PC-9 (cell line): ENCODE measurements around the gene C22orf39. TPM values are rescaled to one million over a fixed set of nuclear protein-coding genes. Genes with fewer than 3 reads are reported as not detected.
"Not testable (repeated sequence)": the region's sequence is repeated elsewhere in the genome, so short reads cannot be mapped to it uniquely, and the experiment has no call there.

ENCODE experiments used
- BruUV-seq: library from RNA; stranded (reverse); fragments of 400-500 nt; replicated peaks from 2 replicates; lab custom pipeline; 2021; lab: Mats Ljungman, UMichigan
- CTCF ChIA-PET: fragments of 300-600 bp; sonication (Branson Sonifier 250); formaldehyde crosslinking; loops from one replicate; lab custom pipeline; 2022; ENCODE audit warnings: antibody characterized with exemption; lab: Charles Lee
- POLR2A ChIA-PET: fragments of 300-600 bp; sonication (Branson Sonifier 250); formaldehyde crosslinking; loops from one replicate; lab custom pipeline; 2022; ENCODE audit warnings: antibody characterized with exemption; ENCODE audit not compliant: unreplicated experiment; lab: Charles Lee
- DNase-seq, 2 experiments: peaks; one replicate each; pipeline versions ENCODE4 v3.0.0 to v3.0.0-alpha.2; 2015 to 2022; ENCODE audit warnings: mixed read lengths in 1 of 2
- H2AFZ ChIP-seq: fragments of 200-600 bp; sonication (generic); 2 replicates; pipeline ENCODE4 v1.8.1; 2017; ENCODE audit warnings: antibody characterized with exemption
- H3F3A ChIP-seq: fragments of 200-600 bp; sonication (generic); 2 replicates; pipeline ENCODE4 v1.8.1; 2017; ENCODE audit warnings: antibody characterized with exemption, mild to moderate bottlenecking, low read depth; ENCODE audit not compliant: insufficient read depth
- H3K27ac ChIP-seq: fragments of 200-600 bp; sonication (generic); 2 replicates; pipeline ENCODE4 v1.6.1; 2016; ENCODE audit warnings: mixed run types
- H3K27me3 ChIP-seq: fragments of 200-600 bp; sonication (generic); 2 replicates; pipeline ENCODE4 v1.6.1; 2016; ENCODE audit warnings: low read depth, mixed run types; ENCODE audit not compliant: insufficient read depth
- H3K36me3 ChIP-seq: fragments of 200-600 bp; sonication (generic); 2 replicates; pipeline ENCODE4 v1.6.1; 2016; ENCODE audit warnings: low read depth, mixed run types
- H3K4me1 ChIP-seq: fragments of 200-600 bp; sonication (generic); replicated peaks from 2 replicates; pipeline ENCODE4 v1.6.1; 2016; ENCODE audit warnings: mixed run types; ENCODE audit not compliant: insufficient read depth
- H3K4me2 ChIP-seq: fragments of 200-600 bp; sonication (generic); 2 replicates; pipeline ENCODE4 v1.6.1; 2017; ENCODE audit warnings: mixed run types
- H3K4me3 ChIP-seq: fragments of 200-600 bp; sonication (generic); 2 replicates; pipeline ENCODE4 v1.6.1; 2016; ENCODE audit warnings: mixed run types
- H3K79me2 ChIP-seq: fragments of 200-600 bp; sonication (generic); 2 replicates; pipeline ENCODE4 v1.6.1; 2017; ENCODE audit warnings: low read depth, mixed run types
- H3K9me2 ChIP-seq: fragments of 200-600 bp; sonication (generic); 2 replicates; pipeline ENCODE4 v1.8.1; 2017; ENCODE audit warnings: mild to moderate bottlenecking; ENCODE audit not compliant: insufficient read depth
- H3K9me3 ChIP-seq: fragments of 200-600 bp; sonication (generic); 2 replicates; pipeline ENCODE4 v1.8.1; 2016; ENCODE audit warnings: low read depth; ENCODE audit not compliant: insufficient read depth
- H4K20me1 ChIP-seq: fragments of 200-600 bp; sonication (generic); 2 replicates; pipeline ENCODE4 v1.8.1; 2017; ENCODE audit not compliant: insufficient read depth
- EZH2 ChIP-seq: fragments of 200-600 bp; sonication (generic); IDR thresholded peaks from 2 replicates; pipeline ENCODE4 v1.8.0; 2017; ENCODE audit warnings: antibody characterized with exemption, low read depth
- intact Hi-C: fragments of 100-400 bp; cut with micrococcal nuclease; formaldehyde crosslinking; loops from one replicate; pipeline ENCODE4 v1.10.0; 2022; ENCODE audit not compliant: unreplicated experiment
- total RNA-seq: library from RNA; stranded (reverse); gene quantifications from 2 replicates; pipeline ENCODE4 v1.2.3, GENCODE V29; 2021
- TF ChIP-seq, protein P1 (sequence below): fragments of 200-600 bp; sonication (generic); conservative IDR thresholded peaks from 2 replicates; pipeline ENCODE4 v1.6.1; 2017; ENCODE audit warnings: mixed run types, antibody characterized with exemption, mild to moderate bottlenecking, moderate library complexity

The C22orf39 gene
- total RNA-seq, 1 experiment from 2014 or later: 12.3 TPM

DNA sequence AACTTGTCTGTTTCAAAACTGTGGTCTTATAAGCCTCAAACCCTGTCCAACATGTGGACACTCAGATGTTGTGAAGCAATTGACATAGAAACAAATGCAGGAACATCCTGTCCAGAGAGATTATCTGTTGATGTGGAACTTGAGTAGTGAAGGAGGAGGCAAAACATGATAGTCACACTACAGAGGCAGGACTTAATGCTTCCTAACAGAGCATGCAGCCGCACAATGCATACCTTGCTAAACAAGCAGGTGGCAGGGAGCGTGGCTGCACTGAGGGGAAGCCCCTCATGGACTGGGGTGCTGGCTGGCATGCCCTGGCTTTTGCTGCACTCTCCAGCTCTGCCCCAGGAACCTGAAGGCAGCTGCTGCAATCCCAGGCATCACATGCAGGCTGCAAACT is 5.3 kb downstream of the C22orf39 start:
- ChIA-PET POLR2A (interaction anchor here (0.5 kb wide), 1 partner anchor 9 kb away, joined by 3 read pairs; no protein-coding TSS in a partner anchor), CTCF (no interaction called here)
- Histone ChIP-seq H3F3A (no peaks in the 10 kb centered on the region), H3K27me3 (no peaks in the 10 kb centered on the region), H3K4me2 (no peak overlapping the region), H3K27ac (no peak overlapping the region), H4K20me1 (no peaks in the 10 kb centered on the region), H3K4me1 (peaks cover 5% of the 10 kb centered on the region), H3K79me2 (peaks cover 20% of the 10 kb centered on the region), H2AFZ (no peak overlapping the region), H3K9me2 (no peaks in the 10 kb centered on the region), H3K9me3 (no peaks in the 10 kb centered on the region), H3K36me3 (no peaks in the 10 kb centered on the region), H3K4me3 (no peak overlapping the region)
- DNase-seq: no peak
- no TSS peak for BruUV-seq
- intact Hi-C loops: no loop called here
- TF ChIP-seq, protein P1, sequence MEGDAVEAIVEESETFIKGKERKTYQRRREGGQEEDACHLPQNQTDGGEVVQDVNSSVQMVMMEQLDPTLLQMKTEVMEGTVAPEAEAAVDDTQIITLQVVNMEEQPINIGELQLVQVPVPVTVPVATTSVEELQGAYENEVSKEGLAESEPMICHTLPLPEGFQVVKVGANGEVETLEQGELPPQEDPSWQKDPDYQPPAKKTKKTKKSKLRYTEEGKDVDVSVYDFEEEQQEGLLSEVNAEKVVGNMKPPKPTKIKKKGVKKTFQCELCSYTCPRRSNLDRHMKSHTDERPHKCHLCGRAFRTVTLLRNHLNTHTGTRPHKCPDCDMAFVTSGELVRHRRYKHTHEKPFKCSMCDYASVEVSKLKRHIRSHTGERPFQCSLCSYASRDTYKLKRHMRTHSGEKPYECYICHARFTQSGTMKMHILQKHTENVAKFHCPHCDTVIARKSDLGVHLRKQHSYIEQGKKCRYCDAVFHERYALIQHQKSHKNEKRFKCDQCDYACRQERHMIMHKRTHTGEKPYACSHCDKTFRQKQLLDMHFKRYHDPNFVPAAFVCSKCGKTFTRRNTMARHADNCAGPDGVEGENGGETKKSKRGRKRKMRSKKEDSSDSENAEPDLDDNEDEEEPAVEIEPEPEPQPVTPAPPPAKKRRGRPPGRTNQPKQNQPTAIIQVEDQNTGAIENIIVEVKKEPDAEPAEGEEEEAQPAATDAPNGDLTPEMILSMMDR: no peak
- no peak for TF ChIP-seq EZH2

DNA sequence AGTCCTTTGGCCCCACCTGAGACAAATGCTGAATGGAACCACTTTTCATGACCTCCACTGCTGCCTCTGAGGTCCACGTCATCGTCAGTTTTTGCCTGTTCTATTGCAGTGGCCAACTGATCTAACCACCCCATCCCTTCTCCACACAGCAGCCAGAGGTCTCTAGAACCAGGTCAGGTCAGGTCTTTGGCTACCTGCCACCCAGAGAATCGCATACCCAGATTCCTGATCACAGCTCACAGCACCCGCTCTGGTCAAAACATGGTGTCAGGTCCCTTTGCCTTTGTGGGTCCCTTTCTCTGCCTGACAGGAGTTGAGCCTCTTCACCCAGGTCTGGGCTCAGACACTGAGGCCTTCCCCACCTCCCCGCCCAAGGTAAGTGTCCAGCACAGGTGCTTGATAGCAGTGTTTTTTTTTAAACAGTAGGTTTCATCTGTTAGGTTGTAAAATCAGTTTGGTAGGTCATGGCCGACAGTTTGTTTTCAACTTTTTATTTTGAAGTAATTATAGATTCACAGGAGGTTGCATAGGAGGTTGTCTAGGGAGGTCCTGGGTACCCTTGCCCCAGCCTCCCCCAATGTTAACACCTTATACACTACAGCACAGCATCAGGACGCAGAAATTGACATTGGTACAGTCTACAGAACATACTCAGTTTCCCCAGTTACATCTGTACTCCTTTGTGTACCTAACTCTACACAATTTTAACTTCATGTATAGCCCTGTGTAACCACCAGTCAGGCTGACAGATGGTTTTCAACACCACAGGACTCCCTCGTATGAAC is 6.9 kb downstream of the C22orf39 start:
- H2AFZ ChIP-seq: no peak overlapping the region
- H3K4me1 ChIP-seq: no peaks in the 10 kb centered on the region
- TF ChIP-seq, protein P1: no peak
- no peak for TF ChIP-seq EZH2
- no peak for DNase-seq
- no peak overlapping the region for H3K4me2 ChIP-seq
- no peaks in the 10 kb centered on the region for H3K9me3 ChIP-seq
- H3K79me2 ChIP-seq: peaks cover 7% of the 10 kb centered on the region; the same call in 1 of the 2 replicates
- H3K36me3 ChIP-seq: no peaks in the 10 kb centered on the region
- CTCF ChIA-PET: no interaction called here
- no peak overlapping the region for H3K4me3 ChIP-seq
- POLR2A ChIA-PET: no interaction called here
- no peaks in the 10 kb centered on the region for H3K9me2 ChIP-seq
- no peak overlapping the region for H3K27ac ChIP-seq
- no TSS peak for BruUV-seq
- H4K20me1 ChIP-seq: no peaks in the 10 kb centered on the region
- H3K27me3 ChIP-seq: no peaks in the 10 kb centered on the region
- no peaks in the 10 kb centered on the region for H3F3A ChIP-seq
- intact Hi-C loops: no loop called here

DNA sequence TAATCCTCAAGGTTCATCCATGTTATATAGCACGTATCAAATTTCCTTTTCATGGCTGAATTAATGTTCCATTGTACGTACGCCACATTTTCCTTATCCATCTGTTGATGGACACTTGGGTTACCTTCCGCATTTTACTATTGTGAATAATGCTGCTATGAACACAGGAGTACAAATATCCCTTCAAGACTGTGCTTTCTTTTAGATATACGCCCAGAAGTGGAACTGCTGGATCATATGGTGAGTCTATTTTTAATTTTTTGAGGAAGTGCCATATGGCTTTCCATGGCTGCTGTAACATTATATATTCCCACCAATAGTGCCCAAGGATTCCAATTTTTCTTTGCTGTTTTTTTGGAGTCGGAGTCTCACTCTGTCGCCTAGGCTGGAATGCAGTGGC is 9.2 kb downstream of the C22orf39 start:
- DNase-seq: no peak
- H3K27ac ChIP-seq: no peak overlapping the region
- no peaks in the 10 kb centered on the region for H3K4me1 ChIP-seq
- no peaks in the 10 kb centered on the region for H3K27me3 ChIP-seq
- CTCF ChIA-PET: no interaction called here
- no peak overlapping the region for H3K4me3 ChIP-seq
- H3K79me2 ChIP-seq: 0 out of 2 replicates have a peak, but pooled peaks cover under 1% of the 10 kb centered on the region
- H2AFZ ChIP-seq: no peak overlapping the region
- H3F3A ChIP-seq: no peaks in the 10 kb centered on the region
- H3K9me3 ChIP-seq: no peaks in the 10 kb centered on the region
- no peaks in the 10 kb centered on the region for H4K20me1 ChIP-seq
- no peak overlapping the region for H3K4me2 ChIP-seq
- POLR2A ChIA-PET: no interaction called here
- TF ChIP-seq EZH2: no peak
- TF ChIP-seq, protein P1: no peak
- H3K9me2 ChIP-seq: no peaks in the 10 kb centered on the region
- no peaks in the 10 kb centered on the region for H3K36me3 ChIP-seq
- BruUV-seq: no TSS peak
- intact Hi-C loops: no loop called here

DNA sequence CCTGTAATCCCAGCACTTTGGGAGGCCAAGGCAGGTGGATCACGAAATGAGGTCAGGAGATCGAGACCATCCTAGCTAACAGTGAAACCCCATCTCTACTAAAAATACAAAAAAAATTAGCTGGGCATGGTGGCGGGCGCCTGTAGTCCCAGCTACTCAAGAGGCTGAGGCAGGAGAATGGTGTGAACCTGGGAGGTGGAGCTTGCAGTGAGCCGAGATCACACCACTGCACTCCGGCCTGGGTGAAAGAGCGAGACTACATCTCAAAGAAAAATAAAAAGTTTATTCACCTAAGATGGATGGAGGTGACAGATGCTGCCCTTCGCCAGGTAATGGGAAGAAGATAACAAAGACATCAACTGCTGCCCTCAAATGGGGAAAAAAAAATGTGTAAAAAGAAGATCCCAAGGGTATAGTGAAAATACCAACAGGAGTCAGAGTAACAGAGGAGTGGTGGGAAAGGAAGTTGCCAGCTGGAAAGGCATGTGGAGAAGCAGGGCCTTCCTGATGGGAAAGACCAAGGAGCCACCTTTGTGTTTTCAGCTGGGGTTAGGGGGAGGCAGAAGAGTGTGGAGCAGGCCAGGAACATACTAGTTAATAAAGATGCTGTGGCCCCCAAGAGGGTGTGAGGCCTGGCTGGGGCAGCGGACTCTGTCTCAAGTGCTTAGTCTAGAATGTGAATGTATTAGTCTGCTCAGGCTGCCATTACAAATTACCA is 10.9 kb downstream of the C22orf39 start:
- H3K27me3 ChIP-seq, DNase-seq, H2AFZ ChIP-seq, H4K20me1 ChIP-seq, POLR2A ChIA-PET, H3K4me2 ChIP-seq, H3F3A ChIP-seq, H3K4me3 ChIP-seq, intact Hi-C loops, BruUV-seq, H3K79me2 ChIP-seq, H3K9me2 ChIP-seq, H3K36me3 ChIP-seq, H3K9me3 ChIP-seq, H3K4me1 ChIP-seq, H3K27ac ChIP-seq, CTCF ChIA-PET: not testable (repeated sequence)
